IPS-18a (cell line): Measurements from ENCODE around the gene SPPL2A.

Experiments
- H3K27ac ChIP-seq: one replicate; pipeline ENCODE4 v1.5.1; 2013; ENCODE audit warnings: low read length
- H3K27me3 ChIP-seq: one replicate; pipeline ENCODE4 v1.6.1; 2013; ENCODE audit warnings: mild to moderate bottlenecking, low read length; ENCODE audit not compliant: control insufficient read depth, insufficient read depth
- H3K36me3 ChIP-seq: one replicate; pipeline ENCODE4 v1.6.1; 2013; ENCODE audit warnings: low read depth, low read length; ENCODE audit not compliant: control insufficient read depth
- H3K4me1 ChIP-seq: one replicate; pipeline ENCODE4 v1.6.1; 2013; ENCODE audit warnings: low read depth, low read length; ENCODE audit not compliant: control insufficient read depth
- H3K4me3 ChIP-seq: one replicate; pipeline ENCODE4 v1.5.1; 2013; ENCODE audit warnings: low read length
- H3K9ac ChIP-seq: one replicate; pipeline ENCODE4 v1.6.1; 2013; ENCODE audit warnings: mild to moderate bottlenecking, low read length, moderate library complexity
- H3K9me3 ChIP-seq: one replicate; pipeline ENCODE4 v1.6.1; 2013; ENCODE audit warnings: low read depth, low read length; ENCODE audit not compliant: control insufficient read depth

Gene SPPL2A

GRCh38 chr15:50797926-50798325 lies 32.4 kb upstream of the SPPL2A start:
- Histone ChIP-seq H3K4me1 (no peaks in the 10 kb centered on the region), H3K27ac (no peak overlapping the region), H3K36me3 (no peaks in the 10 kb centered on the region), H3K27me3 (no peaks in the 10 kb centered on the region), H3K9me3 (no peaks in the 10 kb centered on the region), H3K9ac (no peak overlapping the region), H3K4me3 (no peak overlapping the region)

DNA sequence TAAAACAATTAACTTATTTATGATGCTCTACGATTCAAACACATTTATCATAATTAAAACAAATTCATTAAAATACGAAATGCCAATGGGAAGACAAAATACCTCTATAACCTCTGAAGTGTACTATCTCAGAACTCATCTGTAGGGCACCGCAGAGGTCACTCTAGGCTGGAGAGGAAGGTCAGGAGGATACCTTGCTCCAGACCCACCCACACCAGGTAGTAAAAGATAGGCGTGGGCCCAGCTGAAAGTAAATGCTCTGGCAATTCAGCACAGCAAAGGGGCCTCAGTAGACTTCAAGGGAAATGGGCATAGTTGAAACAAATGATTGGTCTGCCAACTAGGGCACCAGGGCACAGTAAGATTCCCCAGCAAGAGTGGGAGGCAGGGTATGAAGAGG lies 26.0 kb upstream of the SPPL2A start:
- no peaks in the 10 kb centered on the region for H3K27me3 ChIP-seq
- no peaks in the 10 kb centered on the region for H3K9me3 ChIP-seq
- no peak overlapping the region for H3K4me3 ChIP-seq
- no peaks in the 10 kb centered on the region for H3K4me1 ChIP-seq
- no peak overlapping the region for H3K27ac ChIP-seq
- no peaks in the 10 kb centered on the region for H3K36me3 ChIP-seq
- no peak overlapping the region for H3K9ac ChIP-seq

DNA sequence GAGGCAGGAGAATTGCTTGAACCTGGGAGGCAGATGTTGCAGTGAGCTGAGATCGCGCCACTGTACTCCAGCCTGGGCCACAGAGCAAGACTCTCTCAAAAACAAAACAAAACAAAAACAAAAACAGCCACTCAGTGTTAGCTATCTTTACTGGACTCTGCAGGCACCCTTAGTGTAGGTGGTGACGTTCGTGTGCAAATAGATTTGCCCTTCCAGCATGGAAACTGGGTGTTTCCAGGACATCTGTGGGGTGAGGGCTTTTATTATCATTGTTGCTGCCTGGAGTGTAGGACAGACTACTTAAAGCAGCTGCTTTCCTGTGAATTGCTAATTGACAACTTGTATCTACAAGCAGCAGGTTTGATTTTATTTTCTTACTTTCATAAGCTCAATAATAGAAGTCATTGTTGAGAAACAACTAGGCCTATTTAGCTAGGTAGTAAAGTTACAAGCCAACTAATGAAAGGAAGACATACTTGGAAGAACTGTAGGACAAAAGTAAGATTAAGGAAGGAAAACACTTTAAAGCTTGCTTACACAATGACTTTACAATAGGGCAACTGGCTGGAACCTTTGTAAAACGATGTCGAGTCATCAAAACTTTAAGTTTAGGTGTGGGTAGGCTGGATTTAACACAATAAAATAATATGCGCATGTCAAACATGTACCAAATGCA lies 25.4 kb upstream of the SPPL2A start:
- H3K4me3 ChIP-seq = no peak overlapping the region
- no peaks in the 10 kb centered on the region for H3K36me3 ChIP-seq
- no peaks in the 10 kb centered on the region for H3K27me3 ChIP-seq
- no peaks in the 10 kb centered on the region for H3K9me3 ChIP-seq
- H3K4me1 ChIP-seq = no peaks in the 10 kb centered on the region
- no peak overlapping the region for H3K27ac ChIP-seq
- no peak overlapping the region for H3K9ac ChIP-seq

GRCh38 chr15:50786871-50787270 lies 21.4 kb upstream of the SPPL2A start:
- Histone ChIP-seq H3K27ac (no peak overlapping the region), H3K36me3 (no peaks in the 10 kb centered on the region), H3K4me1 (no peaks in the 10 kb centered on the region), H3K27me3 (no peaks in the 10 kb centered on the region), H3K9me3 (no peaks in the 10 kb centered on the region), H3K4me3 (no peak overlapping the region), H3K9ac (no peak overlapping the region)

- Histone ChIP-seq H3K9me3 (no peaks in the 10 kb centered on the region), H3K4me1 (no peaks in the 10 kb centered on the region), H3K27ac (no peak overlapping the region), H3K27me3 (no peaks in the 10 kb centered on the region), H3K4me3 (no peak overlapping the region), H3K9ac (no peak overlapping the region), H3K36me3 (no peaks in the 10 kb centered on the region)
These were observed 20.9 kb upstream of the SPPL2A start for GRCh38 chr15:50786438-50786837.

GRCh38 chr15:50783895-50784294 lies 18.4 kb upstream of the SPPL2A start:
- H3K9me3 ChIP-seq = no peaks in the 10 kb centered on the region
- H3K4me1 ChIP-seq = no peaks in the 10 kb centered on the region
- no peak overlapping the region for H3K4me3 ChIP-seq
- H3K27ac ChIP-seq = no peak overlapping the region
- no peaks in the 10 kb centered on the region for H3K36me3 ChIP-seq
- no peaks in the 10 kb centered on the region for H3K27me3 ChIP-seq
- no peak overlapping the region for H3K9ac ChIP-seq

- Histone ChIP-seq H3K4me1 (no peaks in the 10 kb centered on the region), H3K4me3 (no peak overlapping the region), H3K27ac (no peak overlapping the region), H3K27me3 (no peaks in the 10 kb centered on the region), H3K9ac (no peak overlapping the region), H3K36me3 (no peaks in the 10 kb centered on the region), H3K9me3 (no peaks in the 10 kb centered on the region)
These were observed 17.9 kb upstream of the SPPL2A start for GRCh38 chr15:50783411-50783810.

GRCh38 chr15:50778086-50778485 lies 12.6 kb upstream of the SPPL2A start:
- Histone ChIP-seq H3K36me3 (no peaks in the 10 kb centered on the region), H3K9ac (no peak overlapping the region), H3K9me3 (no peaks in the 10 kb centered on the region), H3K27ac (no peak overlapping the region), H3K27me3 (no peaks in the 10 kb centered on the region), H3K4me3 (no peak overlapping the region), H3K4me1 (no peaks in the 10 kb centered on the region)

DNA sequence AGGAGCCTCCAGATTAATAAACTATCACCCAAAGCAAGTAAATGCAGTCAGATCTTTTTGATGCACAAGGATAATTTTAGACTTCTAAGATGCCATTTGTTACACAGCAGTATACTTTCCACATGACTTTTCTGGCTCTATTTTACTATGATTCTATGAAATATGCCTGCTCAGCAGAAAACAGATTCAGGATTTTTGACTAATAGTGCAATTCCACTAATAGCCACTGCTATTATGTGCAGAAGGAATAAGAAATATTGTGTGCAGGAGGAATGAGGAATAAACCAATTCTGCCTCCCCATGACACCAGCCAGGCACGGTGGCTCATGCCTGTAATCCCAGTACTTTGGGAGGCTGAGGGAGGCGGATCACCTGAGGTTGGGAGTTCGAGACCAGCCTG lies 11.5 kb upstream of the SPPL2A start:
- Histone ChIP-seq H3K27me3 (no peaks in the 10 kb centered on the region), H3K36me3 (no peaks in the 10 kb centered on the region), H3K4me1 (no peaks in the 10 kb centered on the region), H3K9me3 (no peaks in the 10 kb centered on the region), H3K4me3 (no peak overlapping the region), H3K9ac (no peak overlapping the region), H3K27ac (no peak overlapping the region)

DNA sequence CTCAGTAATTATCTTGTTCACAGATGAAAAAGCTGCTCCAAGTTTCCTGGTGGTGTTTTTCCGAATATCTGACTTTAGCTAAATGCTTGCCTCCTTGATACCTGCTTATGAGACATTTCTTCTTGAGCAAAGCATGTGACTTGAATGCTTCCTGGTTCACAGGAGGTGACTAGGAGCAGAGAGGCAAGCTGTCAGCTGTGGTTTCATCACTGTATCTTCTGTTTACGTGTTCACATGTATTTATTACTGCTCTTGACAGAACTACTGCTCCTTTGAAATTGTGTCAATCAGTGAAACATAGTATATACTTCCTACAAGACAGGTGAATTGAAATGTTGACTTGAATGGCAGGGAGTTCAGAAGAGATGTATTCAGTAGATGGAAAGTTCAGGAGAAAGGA lies 8.9 kb upstream of the SPPL2A start:
- H3K36me3 ChIP-seq = no peaks in the 10 kb centered on the region
- no peak overlapping the region for H3K9ac ChIP-seq
- no peak overlapping the region for H3K27ac ChIP-seq
- H3K27me3 ChIP-seq = no peaks in the 10 kb centered on the region
- H3K4me1 ChIP-seq = no peaks in the 10 kb centered on the region
- H3K4me3 ChIP-seq = no peak overlapping the region
- no peaks in the 10 kb centered on the region for H3K9me3 ChIP-seq

DNA sequence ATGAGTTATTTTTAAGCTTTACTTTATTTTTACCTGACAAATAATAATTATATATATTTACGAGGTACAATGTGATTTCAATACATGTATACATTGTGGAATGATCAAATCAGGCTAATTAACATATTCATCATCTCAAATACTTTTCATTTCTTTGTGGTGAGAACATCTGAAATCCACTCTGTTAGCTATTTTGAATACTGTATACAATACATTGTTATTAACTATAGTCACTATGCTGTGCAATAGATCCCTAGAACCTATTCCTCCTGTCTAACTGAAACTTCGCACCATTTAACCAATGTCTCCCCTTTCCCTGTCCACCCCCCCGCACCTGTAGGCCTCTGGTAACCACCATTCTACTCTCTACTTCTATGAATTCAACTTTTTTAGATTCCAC lies 7.9 kb upstream of the SPPL2A start:
- H3K9me3 ChIP-seq = no peaks in the 10 kb centered on the region
- no peaks in the 10 kb centered on the region for H3K4me1 ChIP-seq
- no peak overlapping the region for H3K27ac ChIP-seq
- no peak overlapping the region for H3K9ac ChIP-seq
- H3K27me3 ChIP-seq = no peaks in the 10 kb centered on the region
- no peaks in the 10 kb centered on the region for H3K36me3 ChIP-seq
- no peak overlapping the region for H3K4me3 ChIP-seq

- Histone ChIP-seq H3K9ac (no peak overlapping the region), H3K4me1 (peaks cover 2% of the 10 kb centered on the region), H3K27me3 (no peaks in the 10 kb centered on the region), H3K27ac (no peak overlapping the region), H3K36me3 (no peaks in the 10 kb centered on the region), H3K9me3 (no peaks in the 10 kb centered on the region), H3K4me3 (no peak overlapping the region)
These were observed 1.9 kb upstream of the SPPL2A start for GRCh38 chr15:50767332-50767861.
